Keratinocyte (primary cell): ENCODE measurements around the gene GKN1.

Source experiments
- CTCF ChIP-seq, 3 experiments: IDR thresholded peaks in 1 of 3; conservative IDR thresholded peaks in 1 of 3; optimal IDR thresholded peaks in 1 of 3; 2 replicates in 2 of 3; 3 replicates in 1 of 3; pipeline versions ENCODE3 to v1.5.1; 2011; ENCODE audit warnings: low read length in 3 of 3, mild to moderate bottlenecking in 3 of 3, moderate library complexity in 2 of 3, control low read depth in 1 of 3, inconsistent platforms in 1 of 3; ENCODE audit not compliant: insufficient read depth in 2 of 3; ENCODE audit errors: extremely low read depth in 1 of 3
- EZH2 ChIP-seq: IDR thresholded peaks from one replicate; pipeline ENCODE4 v1.6.1; 2012; ENCODE audit warnings: inconsistent platforms, mild to moderate bottlenecking, low read length, moderate library complexity

GRCh38 chr2:69020496-69021426 is 46.3 kb downstream of the GKN1 start:
- TF ChIP-seq CTCF (optimal IDR thresholded peaks at IDR 0.05 in 1 of 3, IDR thresholded peaks at IDR 0.05 in 1 of 3, conservative IDR thresholded peaks at IDR 0.05 in 1 of 3; ENCODE audit: extremely low read depth in 1 of 3, insufficient read depth in 2 of 3, low read length in 3 of 3) (no peak), EZH2 (no peak)
